ENCODE data around the gene CCDC50. TPM values are rescaled to one million over a fixed set of nuclear protein-coding genes. Genes with fewer than 3 reads are reported as not detected.

Gene CCDC50
- total and polyA plus RNA-seq, 10 of the 15 experiments (the other 5 are each of a cell fraction or from before 2014, with no cell fraction given), result 46.7 to 150 (median 125) TPM

GRCh38 chr3:191397771-191398170 is 68.6 kb downstream of the CCDC50 start (continued):
- no peak for TF ChIP-seq PAX5 (IDR thresholded peaks at IDR 0.05; ENCODE audit: borderline replicate concordance, low read depth, low read length)
- no peak for TF ChIP-seq ZBTB11 (CRISPR knock-in tag; IDR thresholded peaks at IDR 0.05)

GRCh38 chr3:191398607-191399006 is 69.4 kb downstream of the CCDC50 start:
- no peak for FAIRE-seq
- ATAC-seq, result no peak
- TF ChIP-seq, protein P1, sequence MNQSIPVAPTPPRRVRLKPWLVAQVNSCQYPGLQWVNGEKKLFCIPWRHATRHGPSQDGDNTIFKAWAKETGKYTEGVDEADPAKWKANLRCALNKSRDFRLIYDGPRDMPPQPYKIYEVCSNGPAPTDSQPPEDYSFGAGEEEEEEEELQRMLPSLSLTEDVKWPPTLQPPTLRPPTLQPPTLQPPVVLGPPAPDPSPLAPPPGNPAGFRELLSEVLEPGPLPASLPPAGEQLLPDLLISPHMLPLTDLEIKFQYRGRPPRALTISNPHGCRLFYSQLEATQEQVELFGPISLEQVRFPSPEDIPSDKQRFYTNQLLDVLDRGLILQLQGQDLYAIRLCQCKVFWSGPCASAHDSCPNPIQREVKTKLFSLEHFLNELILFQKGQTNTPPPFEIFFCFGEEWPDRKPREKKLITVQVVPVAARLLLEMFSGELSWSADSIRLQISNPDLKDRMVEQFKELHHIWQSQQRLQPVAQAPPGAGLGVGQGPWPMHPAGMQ (IDR thresholded peaks at IDR 0.05; ENCODE audit: borderline replicate concordance), result no peak
- TF ChIP-seq SMC3 (IDR thresholded peaks at IDR 0.05; ENCODE audit: borderline replicate concordance, low read length) (peak; percentile 21; the same call in 1 of the 2 replicates), CTCF (IDR thresholded peaks at IDR 0.05 in 2 of 3, conservative IDR thresholded peaks at IDR 0.05 in 1 of 3; ENCODE audit: control insufficient read depth in 2 of 3, extremely low read depth in 1 of 3, insufficient read depth in 1 of 3, low read depth in 3 of 3, low read length in 3 of 3) (peak in 1 of 3 experiments; percentile 29; a peak in 2 of 6 replicates), RAD21 (IDR thresholded peaks at IDR 0.05; ENCODE audit: insufficient read depth, low read depth, low read length) (peak; percentile 43), NR2F1 (conservative IDR thresholded peaks at IDR 0.05) (no peak), POLR2AphosphoS2 (IDR thresholded peaks at IDR 0.05; ENCODE audit: low read depth, low read length) (no peak), ZBTB11 (CRISPR knock-in tag; IDR thresholded peaks at IDR 0.05) (no peak)

More at GRCh38 chr3:191398607-191399006, 69.4 kb downstream of the CCDC50 start:
- in situ Hi-C loops (cut with MboI) (no loop called here), intact Hi-C loops (cut with micrococcal nuclease; ENCODE audit: unreplicated experiment) (no loop called here)
- Histone ChIP-seq H2AFZ (ENCODE audit: control insufficient read depth, low read depth, low read length) (no peak overlapping the region), H3K4me3 (no peak overlapping the region), H3K79me2 (ENCODE audit: control insufficient read depth, insufficient read depth, low read length) (no peaks in the 10 kb centered on the region), H4K20me1 (ENCODE audit: control insufficient read depth, insufficient read depth) (no peaks in the 10 kb centered on the region), H3K27ac (ENCODE audit: control insufficient read depth, insufficient read depth) (no peak overlapping the region), H3K9me3 (replicated peaks; ENCODE audit: control insufficient read depth, insufficient read depth, low read length) (no peaks in the 10 kb centered on the region), H3K36me3 (ENCODE audit: control insufficient read depth in 2 of 2, insufficient read depth in 2 of 2, low read length in 1 of 2) (peaks cover 0 to 8% of the 10 kb centered on the region in 2 experiments; a peak in 3 of 4 replicates), H3K4me2 (ENCODE audit: control insufficient read depth, insufficient read depth) (no peak overlapping the region), H3K4me1 (ENCODE audit: control insufficient read depth, insufficient read depth, low read length) (no peaks in the 10 kb centered on the region), H3K27me3 (replicated peaks in 1 of 2; ENCODE audit: control insufficient read depth in 2 of 2, insufficient read depth in 2 of 2, low read length in 1 of 2) (no peaks in the 10 kb centered on the region), H3K9ac (ENCODE audit: control insufficient read depth, insufficient read depth, low read length) (no peak overlapping the region)
- no peak for DNase-seq (ENCODE audit: low read depth, low spot score)
- ChIA-PET RAD21 (ENCODE audit: unreplicated experiment) (no interaction called here), SMC1A (ENCODE audit: uncharacterized antibody, unreplicated experiment) (interaction anchor here (1.0 to 1.5 kb wide), 2 partner anchors 73 to 161 kb away, joined by 3 to 4 read pairs; no protein-coding TSS in a partner anchor), CTCF (interaction anchor here (1.5 kb wide), 1 partner anchor 16 kb away, joined by 4 read pairs; no protein-coding TSS in a partner anchor), POLR2A (no interaction called here)
- BruUV-seq (replicated peaks), result no TSS peak
- 78% methylated on average over 1 of the region's 1 CpG for WGBS (ENCODE audit: insufficient coverage, insufficient replicate concordance, low lambda C conversion rate, missing lambda C conversion rate)

All from GM12878 (cell line).